GM19035 (cell line): ENCODE data around the gene KRTAP10-2.
"Not testable (repeated sequence)": the region's sequence is repeated elsewhere in the genome, so short reads cannot be mapped to it uniquely, and the experiment has no call there.

ENCODE experiments used
- ATAC-seq: cut with Tn5 transposase; IDR thresholded peaks from one replicate; pipeline ENCODE4 v1.9.1; 2021; ENCODE audit not compliant: unreplicated experiment

Gene KRTAP10-2

GRCh38 chr21:44551340-44551961 lies at the start of gene KRTAP10-2:
TSS of gene KRTAP10-2 (minus strand) at chr21:44551505. CDS start at chr21:44551458, 47 bp downstream.
- no peak for ATAC-seq

DNA sequence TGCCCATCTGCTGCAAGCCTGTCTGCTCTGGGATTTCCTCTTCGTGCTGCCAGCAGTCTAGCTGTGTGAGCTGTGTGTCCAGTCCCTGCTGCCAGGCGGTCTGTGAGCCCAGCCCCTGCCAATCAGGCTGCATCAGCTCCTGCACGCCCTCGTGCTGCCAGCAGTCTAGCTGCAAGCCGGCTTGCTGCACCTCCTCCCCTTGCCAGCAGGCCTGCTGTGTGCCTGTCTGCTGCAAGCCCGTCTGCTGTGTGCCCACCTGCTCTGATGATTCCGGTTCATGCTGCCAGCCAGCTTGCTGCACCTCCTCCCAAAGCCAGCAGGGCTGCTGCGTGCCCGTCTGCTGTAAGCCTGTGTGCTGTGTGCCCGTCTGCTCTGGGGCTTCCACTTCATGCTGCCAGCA lies 49.8 kb upstream of the KRTAP10-2 start:
- ATAC-seq, result not testable (repeated sequence)

- ATAC-seq, result not testable (repeated sequence)
These were observed 49.0 kb upstream of the KRTAP10-2 start, which contains the start of gene KRTAP10-7 for GRCh38 chr21:44600118-44600978. TSS of gene KRTAP10-7 (plus strand) at chr21:44600597. CDS start at chr21:44600622, 25 bp downstream.

GRCh38 chr21:44599264-44600029 lies 48.1 kb upstream of the KRTAP10-2 start:
- ATAC-seq, result no peak

GRCh38 chr21:44598061-44598460 lies 46.8 kb upstream of the KRTAP10-2 start:
- no peak for ATAC-seq

- ATAC-seq, result no peak
These were observed 44.9 kb upstream of the KRTAP10-2 start for GRCh38 chr21:44596068-44596725.

DNA sequence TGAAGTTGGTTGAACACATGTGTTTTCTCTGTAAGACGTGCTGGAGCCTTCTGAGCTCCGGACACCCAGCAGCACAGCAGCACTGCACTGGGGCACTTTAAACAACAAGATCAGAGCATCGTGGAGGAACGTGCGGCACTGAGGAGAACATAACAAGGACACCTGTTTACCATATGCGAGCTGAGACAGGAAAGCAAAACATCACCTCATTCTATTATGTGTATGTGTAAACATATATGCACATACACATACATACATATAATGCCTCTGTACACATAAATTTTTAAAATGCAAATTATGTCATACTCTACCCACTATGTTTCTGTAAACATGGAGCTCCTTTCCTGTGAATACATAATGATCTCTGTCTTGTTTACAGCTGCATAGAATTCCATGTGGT lies 44.2 kb upstream of the KRTAP10-2 start:
- no peak for ATAC-seq

DNA sequence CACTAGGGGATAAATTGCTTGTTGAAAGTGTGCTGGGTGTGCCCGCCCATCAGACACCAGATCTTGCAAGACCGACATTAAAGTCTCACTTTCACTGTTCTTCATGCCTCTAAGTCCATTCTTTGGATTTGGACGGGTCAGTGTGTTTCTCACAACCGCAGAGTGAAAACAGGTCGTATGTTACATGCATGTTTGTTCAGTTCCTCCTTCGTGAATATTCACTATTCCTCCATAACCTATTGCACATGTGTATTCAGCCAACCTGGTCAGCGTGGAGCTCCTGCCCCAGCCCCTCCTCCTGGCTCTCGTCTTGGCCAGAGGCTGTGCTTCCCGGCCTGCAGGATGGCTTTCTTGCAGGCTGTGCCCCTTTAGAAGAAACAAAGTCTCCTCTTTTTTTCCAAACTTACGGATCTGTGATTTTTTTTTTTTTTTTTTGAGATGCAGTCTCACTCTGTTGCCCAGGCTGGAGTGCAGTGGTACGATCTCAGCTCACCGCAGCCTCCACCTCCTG lies 43.2 kb upstream of the KRTAP10-2 start:
- no peak for ATAC-seq

- no peak for ATAC-seq
These were observed 42.5 kb upstream of the KRTAP10-2 start for GRCh38 chr21:44593598-44594405.

DNA sequence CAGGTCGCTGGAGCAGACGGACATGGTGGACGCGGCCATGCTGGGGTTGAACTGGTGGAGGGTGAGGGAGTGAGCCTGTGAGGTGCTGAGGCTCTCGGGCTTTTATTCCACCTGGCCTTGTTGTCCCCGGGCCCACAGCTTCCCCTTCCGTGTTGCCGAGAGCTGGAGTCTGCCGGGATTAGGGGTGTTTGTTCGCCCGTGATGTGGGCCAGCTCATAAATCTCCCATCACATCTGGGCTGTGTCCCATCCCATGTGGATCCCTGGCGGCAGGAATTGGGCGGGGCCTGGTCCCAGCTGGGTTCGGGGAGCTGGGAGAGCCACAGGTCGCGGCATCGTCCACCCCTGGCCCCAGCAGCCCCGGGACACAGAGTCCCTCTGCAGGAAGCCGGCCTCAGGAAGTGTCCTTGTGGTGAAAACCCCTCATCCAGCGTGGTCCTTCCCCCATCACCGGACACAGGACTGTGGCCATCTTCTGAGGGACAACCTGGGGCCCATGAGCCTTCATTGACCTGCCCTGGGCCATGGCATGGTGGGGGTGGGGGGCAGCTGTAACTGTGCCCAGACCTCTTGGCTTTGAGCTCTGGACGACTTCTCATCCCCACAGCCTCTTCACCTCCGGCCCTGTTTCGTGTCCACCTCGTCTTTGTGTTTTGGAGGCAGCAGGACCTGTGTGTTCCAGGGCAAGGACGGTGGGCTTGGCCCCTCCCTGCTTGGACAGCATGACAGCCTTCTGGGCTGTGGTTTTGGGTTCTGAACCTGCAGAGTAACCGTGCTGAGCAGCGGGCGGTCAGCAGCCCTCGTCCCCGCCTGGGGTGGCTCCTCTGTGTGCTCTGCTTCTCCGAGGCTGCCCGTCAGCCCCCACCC lies 41.4 kb upstream of the KRTAP10-2 start, which contains the start of gene KRTAP10-6:
TSS of gene KRTAP10-6 (minus strand) at position 60 of the 866 bp plus-strand sequence. CDS start at position 39, 21 bp downstream.
- ATAC-seq, result no peak

DNA sequence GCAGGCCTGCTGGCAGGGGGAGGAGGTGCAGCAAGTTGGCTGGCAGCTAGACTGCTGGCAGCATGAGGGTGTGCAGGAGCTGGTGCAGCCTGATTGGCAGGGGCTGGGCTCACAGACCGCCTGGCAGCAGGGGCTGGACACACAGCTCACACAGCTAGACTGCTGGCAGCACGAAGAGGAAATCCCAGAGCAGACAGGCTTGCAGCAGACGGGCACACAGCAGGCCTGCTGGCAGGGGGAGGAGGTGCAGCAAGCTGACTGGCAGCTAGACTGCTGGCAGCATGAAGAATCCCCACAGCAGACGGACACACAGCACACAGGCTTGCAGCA lies 40.5 kb upstream of the KRTAP10-2 start:
- not testable (repeated sequence) for ATAC-seq

- not testable (repeated sequence) for ATAC-seq
These were observed 39.8 kb upstream of the KRTAP10-2 start for GRCh38 chr21:44590897-44591800.

DNA sequence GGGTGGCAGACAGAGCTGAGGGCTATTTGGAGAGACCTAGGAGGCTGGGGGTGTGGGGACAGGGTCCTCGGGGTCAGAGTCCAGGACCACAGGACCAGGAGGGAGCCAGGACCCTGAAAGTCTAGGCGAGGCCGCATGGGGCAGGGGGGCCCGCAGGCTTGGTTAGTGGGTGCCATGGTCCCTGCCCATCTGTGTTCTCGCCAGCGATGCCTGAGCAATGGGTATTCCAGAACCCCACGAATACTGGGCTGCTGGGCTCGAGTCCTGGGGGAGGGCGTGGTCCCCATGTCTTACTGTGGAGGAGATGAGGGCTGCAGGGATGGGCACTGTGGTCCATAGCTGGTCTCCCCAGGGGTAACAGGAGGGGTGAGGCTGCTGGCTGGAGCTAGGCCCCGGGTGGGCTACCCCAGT lies 39.0 kb upstream of the KRTAP10-2 start:
- no peak for ATAC-seq

DNA sequence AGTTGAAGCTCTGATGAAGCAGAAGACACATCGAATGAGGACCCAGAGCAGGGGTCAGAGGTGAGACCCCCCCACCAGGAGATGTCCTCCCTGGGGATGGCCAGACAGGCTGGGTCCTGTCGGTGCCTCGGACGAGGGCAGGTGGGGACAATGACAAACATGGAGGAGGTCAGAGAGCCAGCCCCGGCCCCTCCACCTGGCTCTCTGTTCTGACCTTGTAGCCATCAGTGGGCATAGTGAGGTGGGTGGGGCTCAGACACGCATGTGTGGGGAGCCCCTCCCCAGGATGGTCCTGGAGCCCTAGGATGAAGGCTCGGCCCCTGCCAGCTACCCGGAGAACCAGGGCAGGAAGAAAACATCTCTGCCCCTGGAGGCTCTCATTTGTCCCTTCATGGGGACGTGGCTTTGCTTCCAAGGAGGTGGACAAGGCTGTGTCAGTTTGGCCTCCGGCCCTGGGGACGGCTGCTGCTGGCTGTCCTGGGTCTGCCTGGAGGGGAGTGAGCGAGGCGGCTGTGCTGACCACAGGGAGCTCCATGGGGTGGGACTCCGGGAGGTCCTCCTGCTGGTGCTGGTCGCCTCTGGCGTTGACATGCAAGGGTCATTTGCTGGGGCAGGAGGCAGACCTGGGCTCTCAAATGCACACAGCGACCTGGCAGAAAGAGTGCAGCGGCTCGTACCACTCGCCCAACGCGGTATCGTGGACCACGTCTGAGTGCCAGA lies 38.4 kb upstream of the KRTAP10-2 start:
- ATAC-seq, result no peak

DNA sequence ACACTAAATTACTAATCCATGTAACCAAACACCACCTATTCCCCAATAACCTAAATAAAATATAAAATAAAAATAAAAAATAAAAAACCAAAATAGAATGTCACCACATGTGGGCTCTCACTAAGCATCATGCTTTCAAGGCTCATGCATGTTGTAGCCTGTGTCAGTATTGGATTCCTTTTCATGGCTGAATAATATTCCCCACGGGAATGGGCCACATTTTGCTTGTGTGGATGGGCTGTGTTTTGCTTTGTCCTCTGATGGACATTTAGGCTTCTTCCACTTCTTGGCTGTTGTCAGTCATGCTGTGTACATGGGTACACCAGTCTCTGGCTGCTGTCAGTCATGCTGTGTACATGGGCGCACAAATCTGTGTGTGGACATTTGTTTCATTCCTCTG lies 37.8 kb upstream of the KRTAP10-2 start:
- ATAC-seq, result no peak

DNA sequence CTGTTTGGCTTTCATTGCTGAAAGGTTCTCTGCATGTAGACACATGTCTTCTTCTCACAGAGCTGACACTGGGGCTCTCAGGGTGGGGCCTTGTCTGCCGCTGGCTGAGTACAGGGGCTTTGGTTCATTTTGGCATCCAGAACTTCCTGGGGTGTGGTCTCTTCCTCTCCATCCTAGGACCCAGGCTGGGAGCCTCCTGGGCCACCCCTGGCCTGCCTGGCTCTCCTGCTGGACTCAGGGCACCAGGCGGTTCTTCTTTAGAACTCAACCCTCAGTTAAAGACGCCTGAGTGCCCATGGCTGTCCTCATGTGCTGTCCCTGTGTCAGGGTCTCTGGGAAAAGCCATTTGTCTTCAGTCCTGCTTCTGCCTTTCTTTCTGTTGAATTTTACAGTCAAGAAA lies 34.6 kb upstream of the KRTAP10-2 start:
- ATAC-seq, result no peak

- no peak for ATAC-seq
These were observed 32.5 kb upstream of the KRTAP10-2 start for GRCh38 chr21:44583800-44584147.
